Stimulated activated CD8-positive, alpha-beta memory T cell treated with anti-CD3 and anti-CD28 coated beads, Interleukin-7, amount 100 ng/mL, for 4 hours (primary cell): ENCODE data around the gene ANGPTL2.

Source experiments
- DNase-seq, 2 donors: peaks; one replicate each; pipeline ENCODE4 v3.0.0-alpha.2; 2020; ENCODE audit warnings: low read depth in 2 of 2

ANGPTL2 gene

DNA sequence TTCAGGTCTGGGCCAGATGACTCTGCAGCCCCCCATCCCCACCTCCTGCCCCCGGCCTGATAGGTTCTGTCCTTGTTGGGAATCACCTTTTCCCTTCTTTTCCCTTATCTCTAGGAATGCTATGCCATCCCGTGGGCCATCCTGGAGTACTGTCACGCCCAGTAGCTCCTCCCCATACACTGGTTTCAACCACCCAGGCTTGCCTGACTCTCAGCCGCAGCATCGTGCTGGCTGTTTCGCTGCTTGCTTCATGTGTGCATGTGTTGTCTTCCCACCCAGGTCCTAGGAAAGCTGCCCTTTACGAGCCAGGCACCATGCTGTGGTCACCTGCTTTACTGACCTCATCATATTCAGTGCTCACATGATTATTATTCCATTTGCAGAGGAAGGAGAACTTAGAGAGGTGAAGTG, 71.8 kb downstream of the ANGPTL2 start:
- no peak for DNase-seq

GRCh38 chr9:127050152-127050551, 72.3 kb downstream of the ANGPTL2 start:
- DNase-seq, result no peak

DNA sequence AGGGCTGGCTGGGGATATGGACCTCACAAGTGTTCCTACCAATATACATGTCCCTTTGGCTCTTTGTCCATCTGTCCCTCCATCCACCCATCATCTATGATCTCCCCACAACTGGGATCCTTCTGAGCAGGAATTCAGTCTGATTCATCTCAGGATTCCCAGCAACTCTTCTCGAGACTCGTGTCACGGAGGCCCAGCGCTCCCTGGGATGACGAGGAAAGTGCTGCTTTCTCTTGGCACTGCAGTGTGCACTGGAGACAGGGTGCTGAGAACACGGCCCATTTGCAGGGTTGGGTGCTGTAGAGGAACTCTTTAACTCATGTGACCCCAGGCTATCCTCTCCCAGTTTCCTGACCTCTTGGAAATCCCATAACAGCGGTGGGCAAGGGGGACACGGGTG, 72.9 kb downstream of the ANGPTL2 start:
- DNase-seq, result no peak

GRCh38 chr9:127049044-127049443, 73.4 kb downstream of the ANGPTL2 start:
- no peak for DNase-seq

- DNase-seq, result no peak
These were observed 74.5 kb downstream of the ANGPTL2 start for GRCh38 chr9:127047971-127048370.

- DNase-seq, result no peak
These were observed 77.3 kb downstream of the ANGPTL2 start for GRCh38 chr9:127045148-127045547.

DNA sequence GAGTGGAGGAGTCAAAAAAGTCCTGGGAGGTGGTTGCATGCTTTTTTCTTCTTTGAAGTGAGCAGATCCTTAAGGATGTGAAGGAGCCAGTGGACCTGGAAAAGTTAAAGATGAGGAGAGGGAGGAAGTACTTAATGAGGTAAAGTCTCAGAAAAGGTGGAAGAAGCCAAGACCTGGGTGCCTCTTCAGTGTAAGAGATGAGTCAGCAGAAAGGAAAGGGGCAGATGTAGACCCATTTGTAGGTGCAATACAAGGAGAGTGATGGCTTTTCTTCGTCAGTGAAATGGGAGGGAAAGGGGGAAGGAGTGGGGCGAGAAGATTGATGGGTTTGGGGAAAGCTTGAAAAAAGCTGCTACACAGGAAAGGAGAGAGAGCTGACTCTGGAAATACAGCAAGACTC, 82.9 kb downstream of the ANGPTL2 start:
- no peak for DNase-seq

GRCh38 chr9:127038531-127038930, 83.9 kb downstream of the ANGPTL2 start:
- DNase-seq, result no peak
